Astrocyte of the cerebellum (primary cell): ENCODE measurements around the gene SNED1.
"Not testable (repeated sequence)": the region's sequence is repeated elsewhere in the genome, so short reads cannot be mapped to it uniquely, and the experiment has no call there.

Source experiments
- DNase-seq: peaks from one replicate; pipeline ENCODE4 v3.0.0-alpha.2; 2011; ENCODE audit warnings: low read depth
- H3K4me3 ChIP-seq: 2 replicates; pipeline ENCODE4 v1.5.1; 2011; ENCODE audit warnings: mild to moderate bottlenecking, low read depth, low read length, moderate library complexity
- in situ Hi-C: cut with HindIII; loops from 2 replicates; pipeline ENCODE4 v1.10.0; 2017; ENCODE audit warnings: low sequenced_read_pairs
- TF ChIP-seq, protein P1 (sequence below): IDR thresholded peaks from 2 replicates; pipeline ENCODE4 v1.5.1; 2012; ENCODE audit warnings: low read length, low read depth, moderate library complexity, mild to moderate bottlenecking; ENCODE audit errors: missing control alignments

SNED1 gene

DNA sequence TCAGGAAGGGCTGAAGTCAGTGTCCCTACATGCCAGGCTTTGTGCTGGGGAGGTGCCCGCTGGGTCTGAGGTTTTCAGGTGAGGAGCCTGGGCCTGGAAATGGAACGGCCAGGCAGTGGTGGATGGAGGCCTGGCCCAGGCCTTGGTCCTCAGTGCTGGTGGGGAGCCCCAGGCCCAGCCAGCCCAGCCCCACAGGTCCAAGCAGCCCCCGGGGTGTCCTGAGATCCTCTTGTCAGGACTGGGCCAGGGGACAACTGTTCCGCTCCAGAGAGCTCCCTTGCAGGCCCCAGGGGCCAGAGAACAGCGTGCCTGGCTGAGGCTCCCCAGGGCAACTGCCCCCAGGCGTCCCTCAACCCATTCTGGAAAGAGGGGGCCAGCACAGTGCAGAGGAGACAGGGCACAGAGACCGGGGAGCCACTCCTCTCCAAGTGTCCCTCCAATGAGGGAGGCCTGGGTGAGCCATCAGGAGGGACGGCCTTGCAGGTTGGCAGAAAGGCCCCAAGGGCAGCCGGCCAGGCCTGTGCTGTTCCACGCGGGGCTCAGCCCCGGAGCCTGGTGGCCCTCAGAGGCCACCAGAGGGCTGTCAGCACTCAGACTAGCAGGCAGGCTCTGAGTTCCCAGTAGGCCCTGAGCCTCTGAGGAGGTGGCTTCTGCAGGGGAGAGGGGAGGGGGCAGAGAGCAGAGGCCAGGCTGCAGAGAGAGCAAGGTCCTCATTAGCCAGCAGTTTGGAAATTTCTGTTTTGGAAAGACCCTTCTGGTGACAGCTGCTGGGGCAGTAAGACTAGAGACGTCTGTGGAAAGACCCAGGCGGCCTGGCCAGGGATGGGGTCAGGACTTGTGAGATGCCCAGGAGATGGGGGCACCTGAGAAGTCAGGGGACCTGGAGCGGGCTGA lies 29.4 kb upstream of the SNED1 start:
- in situ Hi-C loops, result no loop called here
- no peak overlapping the region for H3K4me3 ChIP-seq
- TF ChIP-seq, protein P1, sequence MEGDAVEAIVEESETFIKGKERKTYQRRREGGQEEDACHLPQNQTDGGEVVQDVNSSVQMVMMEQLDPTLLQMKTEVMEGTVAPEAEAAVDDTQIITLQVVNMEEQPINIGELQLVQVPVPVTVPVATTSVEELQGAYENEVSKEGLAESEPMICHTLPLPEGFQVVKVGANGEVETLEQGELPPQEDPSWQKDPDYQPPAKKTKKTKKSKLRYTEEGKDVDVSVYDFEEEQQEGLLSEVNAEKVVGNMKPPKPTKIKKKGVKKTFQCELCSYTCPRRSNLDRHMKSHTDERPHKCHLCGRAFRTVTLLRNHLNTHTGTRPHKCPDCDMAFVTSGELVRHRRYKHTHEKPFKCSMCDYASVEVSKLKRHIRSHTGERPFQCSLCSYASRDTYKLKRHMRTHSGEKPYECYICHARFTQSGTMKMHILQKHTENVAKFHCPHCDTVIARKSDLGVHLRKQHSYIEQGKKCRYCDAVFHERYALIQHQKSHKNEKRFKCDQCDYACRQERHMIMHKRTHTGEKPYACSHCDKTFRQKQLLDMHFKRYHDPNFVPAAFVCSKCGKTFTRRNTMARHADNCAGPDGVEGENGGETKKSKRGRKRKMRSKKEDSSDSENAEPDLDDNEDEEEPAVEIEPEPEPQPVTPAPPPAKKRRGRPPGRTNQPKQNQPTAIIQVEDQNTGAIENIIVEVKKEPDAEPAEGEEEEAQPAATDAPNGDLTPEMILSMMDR, result no peak
- no peak for DNase-seq

GRCh38 chr2:240970104-240970503 lies 28.3 kb upstream of the SNED1 start:
- TF ChIP-seq, protein P1, result no peak
- no peak overlapping the region for H3K4me3 ChIP-seq
- in situ Hi-C loops, result no loop called here
- no peak for DNase-seq

- no peak for DNase-seq
- H3K4me3 ChIP-seq, result no peak overlapping the region
- in situ Hi-C loops, result no loop called here
- TF ChIP-seq, protein P1, result no peak
These were observed 27.6 kb upstream of the SNED1 start for GRCh38 chr2:240970816-240971215.

GRCh38 chr2:240972201-240972600 lies 26.2 kb upstream of the SNED1 start:
- in situ Hi-C loops, result no loop called here
- TF ChIP-seq, protein P1, result no peak

GRCh38 chr2:240972636-240973521 lies 25.5 kb upstream of the SNED1 start:
- no peak overlapping the region for H3K4me3 ChIP-seq
- DNase-seq, result no peak
- TF ChIP-seq, protein P1, result no peak
- in situ Hi-C loops, result no loop called here

More at GRCh38 chr2:240972201-240972600, 26.2 kb upstream of the SNED1 start:
- DNase-seq, result no peak
- H3K4me3 ChIP-seq, result no peak overlapping the region

GRCh38 chr2:240974771-240975572 lies 23.4 kb upstream of the SNED1 start:
- DNase-seq, result no peak
- no peak overlapping the region for H3K4me3 ChIP-seq
- TF ChIP-seq, protein P1, result no peak
- in situ Hi-C loops, result no loop called here

DNA sequence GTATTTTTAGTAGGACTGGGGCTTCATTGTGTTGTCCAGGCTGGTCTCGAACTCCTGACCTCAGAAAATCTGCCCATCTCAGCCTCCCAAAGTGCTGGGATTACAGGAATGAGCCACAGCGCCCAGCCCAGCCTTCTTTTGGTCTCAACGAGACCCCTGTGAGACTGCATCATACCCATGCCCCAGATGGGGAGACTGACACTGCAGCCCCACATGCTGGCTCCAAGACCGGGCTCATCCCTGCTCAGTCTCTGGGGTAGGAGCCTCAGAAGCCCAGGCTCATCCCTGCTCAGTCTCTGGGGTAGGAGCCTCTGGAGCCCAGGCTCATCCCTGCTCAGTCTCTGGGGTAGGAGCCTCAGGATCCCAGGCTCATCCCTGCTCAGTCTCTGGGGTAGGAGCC lies 22.5 kb upstream of the SNED1 start:
- DNase-seq, in situ Hi-C loops, H3K4me3 ChIP-seq: not testable (repeated sequence)
